ENCODE measurements around the gene VRK1.

The VRK1 gene

DNA sequence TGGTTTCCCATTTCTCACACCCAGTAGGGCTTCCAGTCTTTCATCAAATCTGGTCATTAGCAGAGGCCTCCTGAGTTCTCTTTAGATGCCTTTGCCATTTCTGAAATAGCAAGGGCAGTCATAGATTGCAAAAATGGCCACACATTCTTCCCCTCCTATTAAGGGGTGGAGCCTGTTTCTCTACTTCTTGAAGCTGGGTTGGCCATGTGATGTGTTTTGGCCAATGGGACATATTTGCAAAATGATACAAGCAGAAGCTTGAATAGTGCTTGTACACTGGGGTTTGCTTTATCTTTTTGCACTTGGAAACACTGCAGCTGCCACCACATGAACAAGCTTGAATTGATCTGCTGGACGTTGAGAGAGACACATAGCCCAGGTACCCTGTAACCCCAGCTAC lies 109.3 kb downstream of the VRK1 start:
- no peak for DNase-seq (ENCODE audit: extremely low read depth, insufficient read length)
- no peak for TF ChIP-seq CTCF (IDR thresholded peaks at IDR 0.05; ENCODE audit: insufficient read depth, low read length, poor library complexity, severe bottlenecking)
- Histone ChIP-seq H3K27me3 (replicated peaks; ENCODE audit: control insufficient read depth, insufficient read depth, low read length) (no peaks in the 10 kb centered on the region), H3K36me3 (ENCODE audit: control insufficient read depth, insufficient read depth, low read length) (no peaks in the 10 kb centered on the region), H3K4me3 (replicated peaks; ENCODE audit: low read depth, low read length) (no peak overlapping the region)

GRCh38 chr14:96909841-96910364 lies 112.7 kb downstream of the VRK1 start:
- no peaks in the 10 kb centered on the region for H3K27me3 ChIP-seq (replicated peaks; ENCODE audit: control insufficient read depth, insufficient read depth, low read length)
- no peak overlapping the region for H3K4me3 ChIP-seq (replicated peaks; ENCODE audit: low read depth, low read length)
- TF ChIP-seq CTCF (IDR thresholded peaks at IDR 0.05; ENCODE audit: insufficient read depth, low read length, poor library complexity, severe bottlenecking) = no peak
- no peaks in the 10 kb centered on the region for H3K36me3 ChIP-seq (ENCODE audit: control insufficient read depth, insufficient read depth, low read length)
- DNase-seq (ENCODE audit: extremely low read depth, insufficient read length) = no peak

DNA sequence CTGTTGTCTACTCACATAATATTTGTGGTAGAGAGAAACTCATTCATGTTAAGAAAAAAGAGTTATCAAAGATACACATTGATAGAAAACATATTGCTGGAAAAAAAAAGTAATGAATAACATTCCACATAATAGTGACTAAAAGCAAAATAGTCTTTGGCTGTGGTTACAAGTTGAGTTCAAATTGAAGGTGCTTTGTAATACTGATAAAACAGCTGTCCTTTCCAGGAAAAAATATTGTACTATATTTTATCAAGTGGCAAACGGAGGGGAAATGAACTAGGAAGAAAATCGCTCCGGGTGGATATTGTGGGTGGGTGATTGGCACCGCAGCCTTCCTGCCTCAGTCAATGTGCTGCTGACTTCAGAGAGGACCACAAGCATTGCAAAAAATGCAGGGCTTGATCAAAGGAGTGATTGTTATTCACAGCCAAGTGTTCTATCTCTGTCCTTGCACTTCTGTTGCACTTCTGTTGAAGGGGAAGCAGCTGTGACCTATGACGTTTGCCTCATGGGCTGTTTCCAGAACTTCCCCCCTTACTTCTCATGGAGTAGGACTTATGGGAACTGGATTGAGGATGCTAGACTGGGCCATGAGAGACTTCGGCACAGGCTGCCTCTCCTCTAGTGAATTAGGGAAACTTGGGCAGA lies 114.4 kb downstream of the VRK1 start:
- Histone ChIP-seq H3K36me3 (ENCODE audit: control insufficient read depth, insufficient read depth, low read length) (no peaks in the 10 kb centered on the region), H3K4me3 (replicated peaks; ENCODE audit: low read depth, low read length) (no peak overlapping the region), H3K27me3 (replicated peaks; ENCODE audit: control insufficient read depth, insufficient read depth, low read length) (no peaks in the 10 kb centered on the region)
- DNase-seq (ENCODE audit: extremely low read depth, insufficient read length) = no peak
- TF ChIP-seq CTCF (IDR thresholded peaks at IDR 0.05; ENCODE audit: insufficient read depth, low read length, poor library complexity, severe bottlenecking) = no peak

DNA sequence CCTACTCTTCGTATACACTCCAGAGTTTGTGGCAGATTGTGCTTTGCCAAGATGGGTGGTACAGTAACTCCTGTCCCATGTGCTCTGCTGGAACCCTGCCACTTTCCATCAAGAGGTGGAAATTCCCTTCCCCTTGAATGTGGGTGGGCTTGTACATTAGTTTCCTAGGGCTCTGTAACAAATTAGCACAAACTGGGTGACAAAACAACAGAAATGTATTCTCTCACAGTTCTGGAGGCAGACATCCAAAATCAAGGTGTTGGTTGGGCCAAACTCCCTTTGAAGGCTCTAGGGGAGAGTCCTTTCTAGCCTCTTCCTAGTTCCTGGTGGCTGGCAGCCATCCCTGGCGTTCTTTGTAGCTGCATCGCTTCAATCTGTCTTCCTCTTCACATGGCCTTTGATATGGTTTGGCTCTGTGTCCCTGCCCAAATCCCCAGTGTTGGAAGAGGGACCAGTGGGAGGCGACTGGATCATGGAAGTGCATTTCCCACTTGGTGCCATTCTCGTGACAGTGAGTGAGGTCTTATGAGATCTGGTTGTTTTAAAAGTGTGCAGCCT lies 117.5 kb downstream of the VRK1 start:
- Histone ChIP-seq H3K27me3 (replicated peaks; ENCODE audit: control insufficient read depth, insufficient read depth, low read length) (no peaks in the 10 kb centered on the region), H3K36me3 (ENCODE audit: control insufficient read depth, insufficient read depth, low read length) (no peaks in the 10 kb centered on the region), H3K4me3 (replicated peaks; ENCODE audit: low read depth, low read length) (no peak overlapping the region)
- DNase-seq (ENCODE audit: extremely low read depth, insufficient read length) = no peak
- no peak for TF ChIP-seq CTCF (IDR thresholded peaks at IDR 0.05; ENCODE audit: insufficient read depth, low read length, poor library complexity, severe bottlenecking)

- no peaks in the 10 kb centered on the region for H3K36me3 ChIP-seq (ENCODE audit: control insufficient read depth, insufficient read depth, low read length)
- no peak for TF ChIP-seq CTCF (IDR thresholded peaks at IDR 0.05; ENCODE audit: insufficient read depth, low read length, poor library complexity, severe bottlenecking)
- H3K4me3 ChIP-seq (replicated peaks; ENCODE audit: low read depth, low read length) = no peak overlapping the region
- no peaks in the 10 kb centered on the region for H3K27me3 ChIP-seq (replicated peaks; ENCODE audit: control insufficient read depth, insufficient read depth, low read length)
- no peak for DNase-seq (ENCODE audit: extremely low read depth, insufficient read length)
Observed at GRCh38 chr14:96915478-96915877, 118.3 kb downstream of the VRK1 start.
